Tibial nerve (tissue), 4 donors: ENCODE results near the gene KDM8.

Experiments
- CTCF ChIP-seq, 5 experiments: fragments of 200-600 bp in 3 of 5; fragments of 450-650 bp in 2 of 5; sonication (generic) in 3 of 5; IDR thresholded peaks; one replicate each; pipeline ENCODE4 v1.5.1; 2016 to 2019; ENCODE audit warnings: antibody characterized with exemption in 5 of 5, mild to moderate bottlenecking in 3 of 5, moderate library complexity in 2 of 5
- EP300 ChIP-seq, 2 donors: sonication (generic); formaldehyde crosslinking; IDR thresholded peaks; one replicate each; pipeline ENCODE4 v1.6.1; 2017; ENCODE audit warnings: antibody characterized with exemption in 2 of 2, mild to moderate bottlenecking in 1 of 2

GRCh38 chr16:27204312-27204915 lies 1.1 kb downstream of the KDM8 start:
- no peak for TF ChIP-seq CTCF (IDR thresholded peaks at IDR 0.05)
- TF ChIP-seq EP300 (IDR thresholded peaks at IDR 0.05), result no peak
